ENCODE results near the gene PFDN4.
"Not testable (repeated sequence)": the region's sequence is repeated elsewhere in the genome, so short reads cannot be mapped to it uniquely, and the experiment has no call there.

- TF ChIP-seq CTCF, POLR2A (IDR thresholded peaks at IDR 0.05): not testable (repeated sequence)
These were observed 40.8 kb downstream of the PFDN4 start for GRCh38 chr20:54248705-54249104.
